ENCODE data around the gene KLHDC4.

DNA sequence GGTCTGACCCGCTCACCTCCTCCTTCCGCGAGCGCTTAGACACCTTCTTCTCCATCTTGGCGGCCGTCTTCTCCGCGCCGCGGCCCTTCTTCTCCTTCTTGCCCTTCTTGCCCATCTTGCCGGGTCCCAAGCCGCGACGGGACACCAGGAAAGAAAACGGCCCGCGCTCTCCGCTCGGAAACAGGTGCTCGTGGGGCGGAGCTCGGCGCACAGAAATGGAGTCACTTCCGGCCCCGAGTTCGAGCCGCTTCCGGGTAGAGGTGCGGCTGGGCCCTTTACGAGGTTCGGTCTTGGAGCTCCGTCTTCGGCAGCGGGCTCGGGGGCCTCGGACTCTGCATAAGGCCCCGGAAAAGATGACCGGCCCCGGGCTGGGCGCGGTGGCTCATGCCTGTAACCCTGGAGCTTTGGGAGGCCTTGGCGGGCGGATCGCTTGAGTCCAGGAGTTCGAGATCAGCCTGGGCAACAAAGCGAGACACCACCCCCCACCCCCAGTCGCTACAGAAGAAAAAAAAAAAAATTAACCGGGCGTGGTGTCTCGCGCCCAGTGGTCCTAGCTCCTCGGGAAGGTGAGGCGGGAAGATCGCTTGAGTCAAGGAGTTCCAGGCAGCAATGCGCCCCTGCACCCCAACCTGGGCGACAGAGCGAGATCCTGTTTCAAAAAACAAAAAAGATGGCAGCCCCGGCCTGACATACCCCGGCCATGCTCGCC lies at the start of gene KLHDC4:
- TF ChIP-seq POLR2A (IDR thresholded peaks at IDR 0.05; ENCODE audit: low read length) (peak; percentile 74), CEBPB (IDR thresholded peaks at IDR 0.05) (no peak), TP53 (CRISPR knock-in tag; IDR thresholded peaks at IDR 0.05) (no peak), MAFK (IDR thresholded peaks at IDR 0.05; ENCODE audit: partially characterized antibody) (no peak), ESRRA (IDR thresholded peaks at IDR 0.05; ENCODE audit: borderline replicate concordance, low read length) (no peak), ZNF302 (CRISPR knock-in tag; IDR thresholded peaks at IDR 0.05) (0 out of 2 replicates have a peak, but pooled peaks have one; percentile 12)
- TF ChIP-seq, protein P1, sequence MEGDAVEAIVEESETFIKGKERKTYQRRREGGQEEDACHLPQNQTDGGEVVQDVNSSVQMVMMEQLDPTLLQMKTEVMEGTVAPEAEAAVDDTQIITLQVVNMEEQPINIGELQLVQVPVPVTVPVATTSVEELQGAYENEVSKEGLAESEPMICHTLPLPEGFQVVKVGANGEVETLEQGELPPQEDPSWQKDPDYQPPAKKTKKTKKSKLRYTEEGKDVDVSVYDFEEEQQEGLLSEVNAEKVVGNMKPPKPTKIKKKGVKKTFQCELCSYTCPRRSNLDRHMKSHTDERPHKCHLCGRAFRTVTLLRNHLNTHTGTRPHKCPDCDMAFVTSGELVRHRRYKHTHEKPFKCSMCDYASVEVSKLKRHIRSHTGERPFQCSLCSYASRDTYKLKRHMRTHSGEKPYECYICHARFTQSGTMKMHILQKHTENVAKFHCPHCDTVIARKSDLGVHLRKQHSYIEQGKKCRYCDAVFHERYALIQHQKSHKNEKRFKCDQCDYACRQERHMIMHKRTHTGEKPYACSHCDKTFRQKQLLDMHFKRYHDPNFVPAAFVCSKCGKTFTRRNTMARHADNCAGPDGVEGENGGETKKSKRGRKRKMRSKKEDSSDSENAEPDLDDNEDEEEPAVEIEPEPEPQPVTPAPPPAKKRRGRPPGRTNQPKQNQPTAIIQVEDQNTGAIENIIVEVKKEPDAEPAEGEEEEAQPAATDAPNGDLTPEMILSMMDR (IDR thresholded peaks at IDR 0.05) = no peak
- TF ChIP-seq, protein P2, sequence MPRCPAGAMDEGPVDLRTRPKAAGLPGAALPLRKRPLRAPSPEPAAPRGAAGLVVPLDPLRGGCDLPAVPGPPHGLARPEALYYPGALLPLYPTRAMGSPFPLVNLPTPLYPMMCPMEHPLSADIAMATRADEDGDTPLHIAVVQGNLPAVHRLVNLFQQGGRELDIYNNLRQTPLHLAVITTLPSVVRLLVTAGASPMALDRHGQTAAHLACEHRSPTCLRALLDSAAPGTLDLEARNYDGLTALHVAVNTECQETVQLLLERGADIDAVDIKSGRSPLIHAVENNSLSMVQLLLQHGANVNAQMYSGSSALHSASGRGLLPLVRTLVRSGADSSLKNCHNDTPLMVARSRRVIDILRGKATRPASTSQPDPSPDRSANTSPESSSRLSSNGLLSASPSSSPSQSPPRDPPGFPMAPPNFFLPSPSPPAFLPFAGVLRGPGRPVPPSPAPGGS (IDR thresholded peaks at IDR 0.05) = peak; percentile 76; the same call in 1 of the 3 replicates
